ENCODE data around the gene RRAD. TPM values are rescaled to one million over a fixed set of nuclear protein-coding genes. Genes with fewer than 3 reads are reported as not detected.

The RRAD gene
- polyA plus RNA-seq, 2 donors = 93.6 to 125 TPM

DNA sequence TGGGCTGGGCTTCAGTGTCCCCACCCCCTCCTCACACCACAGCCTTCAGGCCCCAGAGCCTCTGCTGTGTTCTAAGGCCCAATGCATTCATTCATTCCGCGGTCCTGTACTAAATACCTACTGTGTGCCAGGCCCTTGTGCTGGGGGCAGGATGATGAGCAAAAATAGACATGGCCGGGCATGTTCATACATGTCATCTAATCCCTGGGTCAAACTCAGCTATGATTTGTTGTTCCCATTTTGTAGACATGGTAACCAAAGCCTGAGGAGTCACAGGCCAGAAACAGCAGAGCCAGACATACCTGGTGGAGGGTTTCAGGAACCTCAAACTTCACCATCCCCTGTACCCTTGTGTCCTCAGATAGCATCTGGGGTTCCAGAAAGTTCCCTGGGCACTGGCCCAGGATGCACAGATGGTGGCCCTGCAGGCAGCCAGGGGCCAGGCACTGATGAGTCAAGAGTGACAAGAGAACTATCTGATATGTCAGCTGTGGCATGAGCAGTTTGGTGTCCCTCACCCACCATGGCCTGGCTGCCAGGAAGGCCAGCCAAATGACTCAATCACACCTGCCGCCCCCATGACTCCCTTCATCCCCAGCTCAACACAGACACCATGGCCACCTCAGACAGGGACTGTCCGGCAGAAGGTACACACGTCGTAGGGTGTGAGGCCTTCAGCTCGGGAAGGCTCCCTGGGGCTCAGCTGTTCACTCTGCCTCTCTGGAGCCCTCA, 2.7 kb upstream of the RRAD start:
- peaks cover 8 to 28% of the 10 kb centered on the region in 2 donors for H3K4me1 ChIP-seq (ENCODE audit: control insufficient read depth in 2 of 2, insufficient read depth in 2 of 2, low read length in 1 of 2)
- H3K27ac ChIP-seq (ENCODE audit: low read depth in 2 of 2, low read length in 1 of 2) = peak overlapping the region in 1 of 2 donors; percentile 79
- H3K4me3 ChIP-seq (ENCODE audit: low read depth in 1 of 2, low read length in 2 of 2) = no peak overlapping the region
- H3K36me3 ChIP-seq (ENCODE audit: control insufficient read depth in 2 of 2, insufficient read depth in 2 of 2, low read length in 1 of 2) = peaks cover 0 to 12% of the 10 kb centered on the region in 2 donors
- WGBS, 2 donors = 84 to 86% methylated on average over 8 of the region's 8 CpGs
- H3K27me3 ChIP-seq (ENCODE audit: control insufficient read depth in 1 of 2, insufficient read depth in 2 of 2, low read length in 2 of 2) = no peaks in the 10 kb centered on the region
- no peaks in the 10 kb centered on the region for H3K9me3 ChIP-seq (ENCODE audit: control insufficient read depth in 2 of 2, insufficient read depth in 1 of 2, low read depth in 1 of 2, low read length in 1 of 2)

DNA sequence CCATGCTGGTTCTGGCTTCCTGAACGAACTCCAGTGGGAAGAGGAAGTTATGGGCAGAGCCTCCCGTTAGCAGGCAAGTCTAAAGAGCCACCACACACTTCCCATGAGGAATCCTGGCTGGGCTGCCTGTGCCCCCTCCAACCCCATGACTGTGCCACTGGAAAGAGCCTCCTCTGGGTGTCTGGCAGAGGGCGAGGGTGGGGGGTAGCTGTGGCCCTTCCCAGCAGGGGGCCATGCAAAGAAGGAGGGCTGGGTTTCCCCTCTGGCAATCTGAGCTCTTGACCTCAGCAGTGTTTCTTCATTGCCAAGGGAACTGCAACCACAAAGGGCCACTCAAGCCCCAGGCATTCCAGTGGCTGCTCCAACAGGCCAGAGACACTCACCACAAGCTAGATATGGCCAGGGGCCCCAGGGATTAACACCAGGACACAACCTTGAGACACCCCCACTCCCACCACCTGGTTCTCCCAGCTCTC, 1.7 kb upstream of the RRAD start:
- Histone ChIP-seq H3K9me3 (ENCODE audit: control insufficient read depth in 2 of 2, insufficient read depth in 1 of 2, low read depth in 1 of 2, low read length in 1 of 2) (no peaks in the 10 kb centered on the region), H3K27ac (ENCODE audit: low read depth in 2 of 2, low read length in 1 of 2) (peak overlapping the region in 1 of 2 donors; percentile 82), H3K27me3 (ENCODE audit: control insufficient read depth in 1 of 2, insufficient read depth in 2 of 2, low read length in 2 of 2) (no peaks in the 10 kb centered on the region), H3K4me3 (ENCODE audit: low read depth in 1 of 2, low read length in 2 of 2) (no peak overlapping the region), H3K4me1 (ENCODE audit: control insufficient read depth in 2 of 2, insufficient read depth in 2 of 2, low read length in 1 of 2) (peaks cover 9 to 29% of the 10 kb centered on the region in 2 donors), H3K36me3 (ENCODE audit: control insufficient read depth in 2 of 2, insufficient read depth in 2 of 2, low read length in 1 of 2) (peaks cover 0 to 7% of the 10 kb centered on the region in 2 donors)
- 50 to 72% methylated on average over 3 of the region's 3 CpGs for WGBS, 2 donors

DNA sequence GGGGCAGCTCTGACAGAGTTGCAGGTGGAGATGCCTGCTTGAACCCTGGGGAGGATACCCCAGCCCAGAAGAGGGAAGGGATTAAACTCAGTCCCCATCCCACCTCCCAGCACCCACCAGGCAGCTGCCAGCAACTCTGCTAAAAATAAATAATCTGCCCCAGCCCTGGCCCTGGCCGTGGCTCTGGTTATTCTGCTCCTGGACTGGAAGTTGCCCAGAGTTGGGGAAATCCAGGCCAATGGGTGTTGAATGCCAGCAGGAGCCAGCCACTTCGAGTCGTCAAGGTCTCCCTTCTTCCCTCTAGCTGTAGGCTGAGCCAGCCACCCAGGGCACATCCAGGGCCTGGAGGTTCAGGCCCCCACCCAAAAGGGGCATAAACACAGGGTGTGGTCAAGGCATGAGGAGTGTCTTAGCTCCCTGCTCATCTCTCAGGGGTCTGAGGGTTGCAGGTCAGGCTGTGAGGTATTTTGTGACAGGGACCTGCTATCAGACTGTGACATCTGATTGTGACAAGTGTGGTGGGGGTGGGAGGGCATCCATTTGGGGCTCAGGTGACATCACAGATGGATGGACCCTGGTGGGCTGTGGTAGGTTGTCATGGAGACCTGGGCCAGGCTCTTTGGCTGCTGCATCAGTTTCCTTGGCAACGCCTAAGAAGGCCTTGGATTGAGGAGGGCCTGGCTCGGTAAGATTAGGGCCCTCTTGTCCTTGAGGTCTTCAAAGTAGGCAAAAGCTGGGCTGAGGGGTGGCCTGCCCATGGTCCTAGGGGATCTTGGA, 1.0 kb upstream of the RRAD start:
- H3K27me3 ChIP-seq (ENCODE audit: control insufficient read depth in 1 of 2, insufficient read depth in 2 of 2, low read length in 2 of 2) = no peaks in the 10 kb centered on the region
- H3K9me3 ChIP-seq (ENCODE audit: control insufficient read depth in 2 of 2, insufficient read depth in 1 of 2, low read depth in 1 of 2, low read length in 1 of 2) = no peaks in the 10 kb centered on the region
- peak overlapping the region; percentile 70 to 82 for H3K27ac ChIP-seq (ENCODE audit: low read depth in 2 of 2, low read length in 1 of 2)
- 57 to 65% methylated on average over 5 of the region's 5 CpGs for WGBS, 2 donors
- peaks cover 0 to 6% of the 10 kb centered on the region in 2 donors for H3K36me3 ChIP-seq (ENCODE audit: control insufficient read depth in 2 of 2, insufficient read depth in 2 of 2, low read length in 1 of 2)
- peaks cover 14 to 33% of the 10 kb centered on the region in 2 donors for H3K4me1 ChIP-seq (ENCODE audit: control insufficient read depth in 2 of 2, insufficient read depth in 2 of 2, low read length in 1 of 2)
- H3K4me3 ChIP-seq (ENCODE audit: low read depth in 1 of 2, low read length in 2 of 2) = no peak overlapping the region

DNA sequence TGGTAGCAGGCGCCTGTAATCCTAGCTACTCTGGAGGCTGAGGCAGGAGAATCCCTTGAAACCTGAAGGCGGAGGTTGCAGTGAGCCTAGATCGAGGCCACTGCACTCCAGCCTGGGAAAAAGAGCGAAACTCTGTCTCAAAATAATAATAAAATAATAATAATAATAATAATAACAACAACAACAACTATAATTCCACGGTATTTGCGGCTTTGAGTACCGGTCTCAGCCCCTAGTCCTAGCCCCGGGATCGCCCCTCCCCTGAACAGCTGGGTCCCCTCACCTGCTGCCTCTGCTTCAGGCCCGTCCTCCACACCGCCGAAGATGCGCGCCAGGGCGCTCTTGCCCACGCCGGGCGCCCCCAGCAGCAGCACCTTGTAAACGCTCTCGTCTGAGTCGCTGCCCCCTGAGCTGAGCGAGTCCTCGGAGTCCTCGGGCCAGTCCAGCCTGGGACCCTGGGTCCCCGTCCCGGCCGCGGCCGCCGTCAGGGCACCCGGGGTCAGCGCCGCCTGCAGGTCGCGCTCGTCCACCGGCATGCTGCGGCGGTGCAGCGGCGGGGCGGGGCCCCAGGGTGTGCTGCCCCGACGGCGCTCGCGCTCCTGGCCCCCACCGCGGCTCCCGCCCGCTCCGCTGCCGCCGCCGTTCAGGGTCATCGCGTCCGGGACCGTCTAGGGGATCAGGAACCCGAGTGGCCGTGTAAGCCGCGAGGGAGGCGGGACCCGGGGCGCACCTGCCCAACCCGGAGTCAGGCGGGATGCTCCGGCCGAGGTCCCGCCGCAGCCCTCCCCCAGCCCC, 611 bp downstream of the RRAD start:
- Histone ChIP-seq H3K4me3 (ENCODE audit: low read depth in 1 of 2, low read length in 2 of 2) (peak overlapping the region; percentile 55 to 61), H3K9me3 (ENCODE audit: control insufficient read depth in 2 of 2, insufficient read depth in 1 of 2, low read depth in 1 of 2, low read length in 1 of 2) (no peaks in the 10 kb centered on the region), H3K27ac (ENCODE audit: low read depth in 2 of 2, low read length in 1 of 2) (peak overlapping the region; percentile 70 to 88), H3K36me3 (ENCODE audit: control insufficient read depth in 2 of 2, insufficient read depth in 2 of 2, low read length in 1 of 2) (peaks cover 0 to 6% of the 10 kb centered on the region in 2 donors), H3K4me1 (ENCODE audit: control insufficient read depth in 2 of 2, insufficient read depth in 2 of 2, low read length in 1 of 2) (peaks cover 14 to 37% of the 10 kb centered on the region in 2 donors), H3K27me3 (ENCODE audit: control insufficient read depth in 1 of 2, insufficient read depth in 2 of 2, low read length in 2 of 2) (no peaks in the 10 kb centered on the region)
- WGBS, 2 donors = 7 to 9% methylated on average over 70 to 72 of the region's 72 CpGs

DNA sequence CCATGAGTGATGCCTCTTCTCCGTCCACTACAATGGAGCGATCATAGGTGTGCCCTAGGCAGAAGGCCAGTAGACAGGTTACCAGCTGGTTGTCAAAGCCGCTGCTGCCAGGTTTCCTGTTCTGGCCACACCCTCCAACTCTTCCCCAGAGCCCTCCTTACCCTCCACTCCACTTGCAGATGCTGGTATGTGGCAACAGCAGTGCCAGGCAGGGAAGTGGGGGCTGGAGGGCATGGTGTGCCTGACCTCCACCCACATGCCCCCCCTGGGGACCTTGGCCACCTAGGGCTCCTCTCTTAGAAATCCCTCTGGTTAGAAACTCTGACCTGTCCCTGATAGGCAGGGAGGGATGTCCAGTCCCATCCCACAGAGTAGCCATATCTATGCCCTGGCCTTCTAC, 1.5 kb downstream of the RRAD start:
- H3K27ac ChIP-seq (ENCODE audit: low read depth in 2 of 2, low read length in 1 of 2) = peak overlapping the region; percentile 70 to 83
- peak overlapping the region; percentile 40 to 55 for H3K4me3 ChIP-seq (ENCODE audit: low read depth in 1 of 2, low read length in 2 of 2)
- peaks cover 0 to 6% of the 10 kb centered on the region in 2 donors for H3K36me3 ChIP-seq (ENCODE audit: control insufficient read depth in 2 of 2, insufficient read depth in 2 of 2, low read length in 1 of 2)
- H3K27me3 ChIP-seq (ENCODE audit: control insufficient read depth in 1 of 2, insufficient read depth in 2 of 2, low read length in 2 of 2) = no peaks in the 10 kb centered on the region
- H3K4me1 ChIP-seq (ENCODE audit: control insufficient read depth in 2 of 2, insufficient read depth in 2 of 2, low read length in 1 of 2) = peaks cover 16 to 45% of the 10 kb centered on the region in 2 donors
- no peaks in the 10 kb centered on the region for H3K9me3 ChIP-seq (ENCODE audit: control insufficient read depth in 2 of 2, insufficient read depth in 1 of 2, low read depth in 1 of 2, low read length in 1 of 2)
- 34 to 38% methylated on average over 3 of the region's 3 CpGs for WGBS, 2 donors

DNA sequence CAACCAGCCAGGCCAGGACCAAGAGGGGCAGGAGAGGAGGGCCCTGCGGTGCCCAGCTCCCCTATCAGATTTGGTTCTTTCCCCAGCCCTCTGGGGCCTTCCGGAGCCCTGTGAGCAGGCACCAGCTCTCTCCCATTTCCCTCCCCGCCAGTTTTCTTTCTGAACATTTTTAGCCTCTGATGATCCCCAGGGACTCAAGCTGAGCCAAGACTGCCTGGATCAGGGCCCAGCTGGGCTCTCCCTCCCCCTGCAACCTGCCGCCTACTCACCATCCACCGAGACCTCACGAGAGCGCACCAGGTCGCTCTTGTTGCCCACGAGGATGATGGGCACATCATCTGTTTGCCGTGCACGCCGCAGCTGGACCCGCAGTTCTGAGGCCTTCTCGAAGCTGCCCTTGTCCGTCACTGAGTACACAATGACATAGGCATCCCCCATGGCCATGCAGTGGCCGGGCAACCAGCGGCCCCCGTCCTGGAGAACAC, 2.0 kb downstream of the RRAD start:
- Histone ChIP-seq H3K4me1 (ENCODE audit: control insufficient read depth in 2 of 2, insufficient read depth in 2 of 2, low read length in 1 of 2) (peaks cover 17 to 45% of the 10 kb centered on the region in 2 donors), H3K36me3 (ENCODE audit: control insufficient read depth in 2 of 2, insufficient read depth in 2 of 2, low read length in 1 of 2) (peaks cover 0 to 6% of the 10 kb centered on the region in 2 donors), H3K27me3 (ENCODE audit: control insufficient read depth in 1 of 2, insufficient read depth in 2 of 2, low read length in 2 of 2) (no peaks in the 10 kb centered on the region), H3K4me3 (ENCODE audit: low read depth in 1 of 2, low read length in 2 of 2) (peak overlapping the region; percentile 40 to 55), H3K27ac (ENCODE audit: low read depth in 2 of 2, low read length in 1 of 2) (peak overlapping the region; percentile 70 to 83), H3K9me3 (ENCODE audit: control insufficient read depth in 2 of 2, insufficient read depth in 1 of 2, low read depth in 1 of 2, low read length in 1 of 2) (no peaks in the 10 kb centered on the region)
- WGBS, 2 donors = 46 to 58% methylated on average over 18 of the region's 18 CpGs

DNA sequence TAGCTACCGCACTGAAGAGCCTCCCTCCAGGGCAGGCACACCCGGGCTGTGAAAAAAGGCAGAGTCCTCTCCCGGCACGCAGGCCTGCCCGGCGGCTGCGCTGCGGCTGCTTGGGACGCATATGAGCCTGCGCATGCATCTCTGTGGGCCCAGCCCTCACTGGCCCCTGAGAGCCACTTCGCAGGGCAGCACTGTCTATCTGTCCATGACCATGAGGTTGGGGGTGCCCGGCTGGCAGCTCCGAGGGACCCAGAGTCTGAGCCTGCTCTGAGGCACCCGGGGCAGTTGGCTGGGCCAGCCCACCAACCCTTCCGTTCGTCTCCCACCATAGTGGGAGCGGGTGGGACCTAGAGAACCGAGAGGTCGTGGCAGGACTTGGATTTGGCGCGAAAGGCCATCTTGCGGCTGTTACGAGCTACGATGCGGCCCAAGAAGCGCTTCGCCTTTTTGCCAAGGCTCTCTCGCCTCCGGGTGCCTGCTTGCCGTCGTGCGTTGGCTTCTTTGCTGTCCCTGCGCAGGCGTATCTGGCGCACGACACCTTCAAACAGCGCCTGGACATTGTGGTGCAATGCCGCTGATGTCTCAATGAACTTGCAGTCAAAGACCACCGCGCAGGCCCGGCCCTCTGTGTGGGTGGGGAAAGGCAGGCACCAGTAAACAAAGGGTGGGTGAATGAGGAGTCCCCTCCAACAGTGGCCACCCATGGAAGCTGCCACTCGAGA, 3.4 kb downstream of the RRAD start:
- no peak overlapping the region for H3K4me3 ChIP-seq (ENCODE audit: low read depth in 1 of 2, low read length in 2 of 2)
- 63 to 69% methylated on average over 41 to 42 of the region's 42 CpGs for WGBS, 2 donors
- peaks cover 0 to 6% of the 10 kb centered on the region in 2 donors for H3K36me3 ChIP-seq (ENCODE audit: control insufficient read depth in 2 of 2, insufficient read depth in 2 of 2, low read length in 1 of 2)
- H3K9me3 ChIP-seq (ENCODE audit: control insufficient read depth in 2 of 2, insufficient read depth in 1 of 2, low read depth in 1 of 2, low read length in 1 of 2) = no peaks in the 10 kb centered on the region
- no peaks in the 10 kb centered on the region for H3K27me3 ChIP-seq (ENCODE audit: control insufficient read depth in 1 of 2, insufficient read depth in 2 of 2, low read length in 2 of 2)
- H3K4me1 ChIP-seq (ENCODE audit: control insufficient read depth in 2 of 2, insufficient read depth in 2 of 2, low read length in 1 of 2) = peaks cover 11 to 42% of the 10 kb centered on the region in 2 donors
- no peak overlapping the region for H3K27ac ChIP-seq (ENCODE audit: low read depth in 2 of 2, low read length in 1 of 2)

DNA sequence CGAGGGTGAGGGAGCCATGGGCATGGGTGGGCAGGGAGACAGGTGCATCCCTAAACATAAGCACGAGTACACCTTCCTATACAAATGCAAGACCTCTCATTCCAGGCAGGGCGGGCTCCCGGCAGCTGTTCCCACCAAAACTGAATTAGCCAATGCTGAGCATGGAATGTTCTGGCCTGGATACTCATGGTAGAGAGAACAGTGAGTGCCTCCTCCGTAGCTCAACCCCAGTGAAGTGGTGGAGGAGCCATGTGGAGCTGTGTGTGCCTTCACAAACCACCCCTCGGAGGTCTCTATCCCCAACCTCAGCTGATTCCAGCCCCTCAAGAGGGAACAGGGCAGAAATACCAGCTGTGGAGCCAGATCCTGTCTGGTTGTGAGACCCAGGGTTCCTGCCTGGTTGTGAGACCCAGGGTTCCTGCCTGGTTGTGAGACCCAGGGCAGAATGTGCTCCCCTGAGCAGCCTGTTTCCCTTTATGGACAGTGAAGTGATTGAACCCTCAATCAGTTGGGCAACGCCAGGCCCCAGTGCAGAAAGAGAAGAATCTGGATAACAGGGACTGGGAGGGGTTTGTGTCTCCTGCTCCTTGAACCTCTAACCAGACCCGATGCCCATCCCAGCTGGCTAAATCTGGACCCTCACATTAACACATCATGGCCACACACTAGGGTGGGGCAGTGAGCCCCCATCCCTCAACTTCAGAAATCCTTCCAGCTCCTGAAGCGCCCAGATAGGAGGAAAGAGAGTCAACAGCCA, 4.2 kb downstream of the RRAD start:
- H3K9me3 ChIP-seq (ENCODE audit: control insufficient read depth in 2 of 2, insufficient read depth in 1 of 2, low read depth in 1 of 2, low read length in 1 of 2) = no peaks in the 10 kb centered on the region
- H3K27me3 ChIP-seq (ENCODE audit: control insufficient read depth in 1 of 2, insufficient read depth in 2 of 2, low read length in 2 of 2) = no peaks in the 10 kb centered on the region
- peak overlapping the region; percentile 20 to 21 for H3K27ac ChIP-seq (ENCODE audit: low read depth in 2 of 2, low read length in 1 of 2)
- WGBS, 2 donors = 74 to 82% methylated on average over 9 of the region's 9 CpGs
- no peak overlapping the region for H3K4me3 ChIP-seq (ENCODE audit: low read depth in 1 of 2, low read length in 2 of 2)
- peaks cover 0 to 6% of the 10 kb centered on the region in 2 donors for H3K36me3 ChIP-seq (ENCODE audit: control insufficient read depth in 2 of 2, insufficient read depth in 2 of 2, low read length in 1 of 2)
- H3K4me1 ChIP-seq (ENCODE audit: control insufficient read depth in 2 of 2, insufficient read depth in 2 of 2, low read length in 1 of 2) = peaks cover 11 to 38% of the 10 kb centered on the region in 2 donors
